GM19328 (cell line): ENCODE data around the gene CEACAM4.

Source experiments
- ATAC-seq: cut with Tn5 transposase; IDR thresholded peaks from one replicate; pipeline ENCODE4 v1.9.1; 2021; ENCODE audit warnings: mild to moderate bottlenecking, moderate library complexity; ENCODE audit not compliant: unreplicated experiment

Gene CEACAM4

GRCh38 chr19:41617941-41618730 lies 8.7 kb downstream of the CEACAM4 start:
- no peak for ATAC-seq

DNA sequence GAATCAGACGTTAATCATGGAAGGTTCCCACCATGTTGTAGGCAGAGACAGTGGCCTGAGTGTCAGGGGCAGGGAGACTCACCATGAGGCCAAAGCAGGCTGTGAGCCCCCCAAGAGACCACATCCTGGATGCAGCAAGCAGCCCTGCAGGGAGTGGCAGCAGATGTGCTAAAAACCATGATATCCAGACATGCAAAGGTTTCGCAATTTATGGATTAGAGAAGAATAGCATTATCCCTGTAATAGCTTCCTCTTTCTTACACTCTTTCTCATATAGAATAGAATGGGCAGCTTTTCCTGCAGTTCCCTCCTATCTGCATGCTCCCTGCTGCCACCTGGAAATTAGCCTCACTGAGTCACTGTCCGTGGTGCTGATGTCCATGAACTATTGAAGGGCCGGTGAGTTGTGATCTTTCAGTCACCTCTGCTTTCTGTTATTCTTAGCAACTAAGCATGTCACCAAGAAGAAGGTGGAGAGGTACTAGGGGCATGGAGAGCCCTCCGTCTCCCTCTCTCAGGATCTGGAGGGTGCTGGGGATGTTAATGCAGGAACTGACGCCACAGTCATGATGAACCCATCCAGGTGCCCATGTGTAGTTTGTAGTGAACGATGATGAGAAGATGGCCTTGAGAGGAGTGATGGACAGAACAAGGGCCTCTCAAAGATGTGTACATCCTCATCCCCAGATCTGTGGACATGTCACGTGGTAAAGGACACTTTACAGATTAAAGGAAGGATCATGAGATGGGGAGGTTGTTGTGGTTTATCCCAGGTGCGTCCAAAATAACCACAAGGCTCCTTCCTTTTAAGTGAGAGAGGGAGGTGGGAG lies 9.9 kb downstream of the CEACAM4 start:
- no peak for ATAC-seq

DNA sequence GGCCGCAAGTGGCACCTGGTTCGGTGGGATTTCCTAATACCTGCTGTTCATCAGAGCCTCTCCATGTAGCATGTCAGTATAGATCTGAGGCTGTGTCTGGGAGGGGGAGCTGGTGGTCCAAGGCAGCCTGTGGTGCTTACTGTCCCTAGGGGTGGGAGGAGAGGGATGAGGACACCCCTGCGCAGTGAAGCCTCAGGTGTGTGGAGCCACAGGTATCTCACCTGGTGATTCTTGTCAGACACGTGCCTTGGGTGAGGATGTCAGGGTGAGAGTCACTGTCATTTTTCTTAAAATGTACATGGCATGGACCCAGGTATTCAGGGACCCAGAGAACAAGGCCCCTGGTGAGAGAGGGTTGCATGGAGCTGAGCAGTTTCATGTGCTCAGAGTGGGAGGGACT lies 11.7 kb downstream of the CEACAM4 start:
- ATAC-seq, result no peak

DNA sequence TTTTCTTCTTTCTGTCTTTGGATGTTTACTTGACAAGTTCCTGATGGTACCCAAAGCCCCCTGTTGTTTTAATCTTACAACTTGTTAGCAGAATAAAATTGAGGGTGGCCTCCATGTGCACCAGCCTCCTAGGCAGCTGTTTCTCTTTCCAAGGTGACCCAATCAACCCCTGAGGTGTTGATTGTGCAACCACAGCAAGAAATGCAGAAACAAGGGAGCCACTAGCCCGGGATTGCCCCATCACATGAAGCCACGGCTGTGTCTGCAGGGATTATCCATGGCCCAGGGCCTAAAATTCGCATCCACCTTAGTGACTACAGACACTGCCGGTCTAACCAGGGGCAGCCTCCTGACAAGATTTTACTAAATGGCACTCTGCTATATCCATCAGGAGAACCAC lies 14.4 kb downstream of the CEACAM4 start:
- no peak for ATAC-seq

- ATAC-seq, result no peak
Measured at GRCh38 chr19:41610789-41611188, 16.1 kb downstream of the CEACAM4 start.

DNA sequence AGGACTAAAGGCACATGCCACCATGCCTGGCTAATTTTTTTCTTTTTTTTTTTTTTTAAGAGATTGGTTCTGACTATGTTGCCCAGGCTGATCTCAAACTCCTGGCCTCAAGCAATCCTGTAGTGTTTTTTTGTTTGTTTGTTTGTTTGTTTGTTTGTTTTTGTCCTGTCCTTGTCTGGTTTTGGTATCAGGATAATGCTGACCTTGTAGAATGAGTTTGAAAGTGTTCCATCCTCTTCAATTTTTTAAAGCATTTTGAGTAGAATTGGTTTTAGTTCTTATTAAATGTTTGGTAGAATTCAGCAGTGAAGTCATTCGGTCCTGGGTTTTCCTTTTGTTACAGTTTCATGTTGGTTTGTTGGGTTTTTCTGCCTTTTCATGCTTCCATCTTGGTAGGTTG lies 19.2 kb downstream of the CEACAM4 start:
- ATAC-seq, result no peak

DNA sequence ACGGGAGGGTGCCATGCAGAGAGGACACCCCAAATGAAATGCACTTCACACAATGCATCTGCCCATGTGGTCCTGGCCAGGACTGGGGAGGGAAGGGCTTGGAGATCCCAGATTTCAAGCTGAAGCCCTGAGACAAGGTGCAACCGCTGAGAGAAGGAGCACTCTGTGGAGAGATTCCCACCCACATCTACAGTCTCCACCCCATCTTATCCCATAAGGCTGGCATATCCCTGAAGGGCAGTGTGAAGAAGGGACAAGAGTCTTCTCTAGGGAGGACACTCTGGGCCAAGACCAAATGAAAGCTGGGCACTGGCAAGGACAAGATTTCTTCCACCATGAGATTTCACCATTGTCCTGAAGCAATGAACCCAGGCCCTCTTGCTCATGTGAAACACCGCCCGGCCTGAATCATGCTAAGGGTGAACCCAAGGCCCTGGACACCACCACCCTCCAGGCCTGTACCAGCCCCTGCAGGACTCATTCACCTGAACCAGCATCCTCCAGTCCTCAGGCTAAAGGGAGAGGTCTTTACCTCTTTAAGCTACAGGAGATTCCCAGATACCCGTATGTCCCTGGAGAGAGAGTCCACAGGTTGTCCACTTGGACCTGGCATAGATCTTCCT lies 20.5 kb downstream of the CEACAM4 start:
- no peak for ATAC-seq

- ATAC-seq, result no peak
Measured at GRCh38 chr19:41604831-41605230, 22.0 kb downstream of the CEACAM4 start.

GRCh38 chr19:41601771-41602170 lies 25.1 kb downstream of the CEACAM4 start:
- ATAC-seq, result no peak

- no peak for ATAC-seq
Measured at GRCh38 chr19:41599175-41599966, 27.5 kb downstream of the CEACAM4 start.

DNA sequence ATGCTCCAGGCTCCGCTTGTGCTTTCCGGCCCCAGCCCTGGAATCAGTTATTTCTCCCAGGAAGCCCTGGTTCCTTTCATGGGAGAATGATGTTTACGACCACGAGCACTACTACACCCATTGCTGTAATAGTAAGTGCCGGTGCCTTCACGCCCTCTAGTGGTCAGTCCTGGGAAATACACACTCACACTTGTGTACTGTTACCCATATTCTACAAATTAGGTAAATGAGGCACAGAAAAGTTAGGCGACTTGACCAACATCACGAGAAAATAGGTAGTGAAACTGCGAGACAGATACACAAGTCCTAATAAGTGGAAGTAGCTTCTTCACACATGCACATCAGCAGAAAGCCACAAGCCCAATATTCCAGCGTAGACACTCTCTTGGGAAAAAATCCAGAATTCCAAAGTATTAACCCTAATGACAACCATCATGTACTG lies 29.3 kb downstream of the CEACAM4 start:
- no peak for ATAC-seq

DNA sequence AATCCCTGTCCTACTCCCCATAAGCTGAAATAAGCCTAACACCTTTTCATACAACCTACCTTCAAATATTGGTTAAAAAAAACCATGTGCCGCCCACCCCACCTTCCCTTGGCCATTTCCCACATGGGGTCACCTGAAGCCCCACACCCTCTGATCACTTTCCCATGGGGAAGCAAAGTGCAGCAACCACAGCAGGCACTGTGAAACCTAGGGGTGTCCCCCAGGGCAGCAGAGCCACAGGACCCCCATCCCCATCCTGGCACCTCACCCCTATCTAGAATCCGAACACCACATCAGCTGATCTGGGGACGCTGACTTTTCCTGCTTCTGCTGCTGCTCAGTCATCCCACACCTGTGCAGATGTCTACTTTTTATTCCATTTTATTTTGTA lies 31.0 kb downstream of the CEACAM4 start:
- ATAC-seq, result no peak

DNA sequence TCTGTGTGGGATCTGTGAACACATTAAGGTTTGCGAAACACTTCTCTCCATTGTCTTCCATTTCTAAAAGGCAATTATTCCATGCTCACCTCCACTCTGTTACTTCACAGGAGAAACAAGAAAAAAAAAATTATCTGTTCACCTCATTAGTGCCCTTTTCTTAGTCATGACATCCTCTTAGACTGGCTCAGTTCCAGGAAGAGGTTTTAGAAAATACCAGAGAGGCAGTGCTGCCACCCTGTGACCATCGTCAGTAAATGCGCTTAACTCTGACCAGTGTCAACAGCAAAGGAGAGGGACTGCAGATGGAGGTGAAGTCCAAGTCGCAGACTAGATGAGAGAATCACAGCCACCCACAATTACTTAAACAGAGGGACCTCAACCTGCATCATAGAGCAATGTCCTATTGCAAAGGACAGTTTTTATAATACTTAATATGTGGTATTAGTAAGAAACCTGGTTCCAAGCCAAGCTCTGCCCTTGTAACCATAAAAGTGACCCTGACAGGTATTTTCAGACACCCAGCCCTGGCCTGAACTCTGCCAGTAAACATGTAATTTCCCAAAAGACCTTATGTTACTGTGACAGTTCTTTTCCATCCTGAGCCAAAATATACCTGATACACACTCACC lies 31.5 kb downstream of the CEACAM4 start:
- no peak for ATAC-seq

DNA sequence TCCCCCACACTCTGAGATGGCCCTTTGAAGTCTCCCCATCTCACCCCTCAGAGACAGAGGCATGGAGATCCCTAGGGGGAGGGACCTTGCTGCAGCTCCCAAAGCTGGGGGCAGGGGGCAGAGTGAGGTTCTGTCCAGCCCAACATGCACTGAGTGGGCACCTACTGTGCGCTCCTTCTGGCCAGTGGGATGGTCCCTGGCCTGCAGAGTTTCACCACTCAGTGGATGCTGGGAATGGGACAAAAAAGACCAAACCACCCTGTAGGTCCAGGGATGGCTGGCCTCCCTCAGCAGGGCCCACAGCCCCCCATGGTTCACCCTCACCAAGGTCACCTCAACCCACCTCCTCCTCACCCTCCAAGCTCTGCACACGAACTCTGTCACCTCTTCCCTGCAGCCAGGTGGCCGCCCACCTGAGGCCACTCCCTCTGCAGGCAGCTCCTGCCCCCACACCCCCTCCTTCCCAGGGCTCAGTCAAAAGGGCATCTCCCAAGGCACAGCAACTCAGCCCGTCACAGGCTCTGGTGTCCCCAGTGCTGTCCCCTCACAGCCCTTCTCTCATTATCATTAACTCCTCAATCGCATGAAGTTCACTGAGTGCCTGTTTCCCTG lies 34.8 kb downstream of the CEACAM4 start:
- ATAC-seq, result no peak

GRCh38 chr19:41590936-41591335 lies 35.9 kb downstream of the CEACAM4 start:
- no peak for ATAC-seq

- no peak for ATAC-seq
Measured at GRCh38 chr19:41589371-41589770, 37.5 kb downstream of the CEACAM4 start.

- ATAC-seq, result no peak
Measured at GRCh38 chr19:41588497-41589209, 38.2 kb downstream of the CEACAM4 start.

DNA sequence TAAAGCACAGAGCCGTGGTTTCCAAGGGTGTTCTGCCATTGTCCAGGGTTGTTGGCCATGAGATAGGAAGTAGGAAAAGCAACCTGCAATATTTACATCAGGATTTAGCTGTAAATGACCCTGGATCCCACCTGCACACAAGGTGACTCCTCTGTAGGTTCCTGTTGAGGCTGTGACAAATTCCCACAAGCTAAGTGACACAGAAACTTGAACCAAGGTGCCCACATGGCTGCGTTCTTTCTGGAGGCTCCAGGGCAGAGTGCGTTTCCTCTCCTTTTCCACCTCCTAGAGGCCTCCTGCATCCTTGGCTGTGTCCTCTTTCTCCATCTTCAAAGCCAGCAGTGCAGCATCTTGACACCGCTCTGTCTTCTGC lies 39.0 kb downstream of the CEACAM4 start:
- ATAC-seq, result no peak

DNA sequence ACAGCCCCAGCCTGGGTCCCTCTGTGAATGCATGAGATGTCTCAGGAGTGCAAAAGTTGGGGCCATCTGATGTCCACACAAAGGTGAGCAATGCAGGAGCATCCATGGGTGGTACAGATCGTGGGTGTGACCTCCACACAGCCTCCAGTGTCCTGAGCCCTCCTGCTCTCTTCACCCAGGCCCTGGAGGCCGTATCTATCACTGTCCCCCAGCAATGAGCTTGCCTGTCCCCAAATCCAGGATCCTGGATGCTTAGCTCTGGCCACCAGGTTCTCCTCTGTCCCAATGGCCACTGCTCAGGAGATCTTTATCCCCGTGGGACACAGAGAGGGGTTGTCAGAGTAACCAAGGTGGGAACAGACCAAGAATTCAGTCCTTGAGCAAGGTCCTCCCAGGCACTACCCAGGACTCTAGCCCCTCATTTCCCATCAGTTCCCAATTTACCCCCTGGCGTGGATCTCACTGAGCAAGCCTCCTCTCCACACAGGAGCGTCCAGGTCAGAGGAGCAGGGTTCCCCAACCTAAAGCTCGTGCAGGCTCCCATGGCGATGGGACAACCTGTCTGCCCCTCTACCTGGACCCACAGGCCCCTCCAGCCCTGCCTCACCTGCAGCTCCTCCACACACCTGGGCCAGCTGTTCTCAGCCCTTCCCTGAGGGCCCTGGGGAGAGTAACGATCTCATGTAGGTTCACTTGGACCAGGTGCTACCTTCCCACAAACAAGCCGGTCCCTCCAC lies 39.6 kb downstream of the CEACAM4 start:
- ATAC-seq, result no peak
